GM21619 (cell line): ENCODE data around the gene CYP4F8.
"Not testable (repeated sequence)": the region's sequence is repeated elsewhere in the genome, so short reads cannot be mapped to it uniquely, and the experiment has no call there.

Experiments used
- ATAC-seq: cut with Tn5 transposase; IDR thresholded peaks from one replicate; pipeline ENCODE4 v1.9.1; 2021; ENCODE audit not compliant: unreplicated experiment

The CYP4F8 gene, protein sequence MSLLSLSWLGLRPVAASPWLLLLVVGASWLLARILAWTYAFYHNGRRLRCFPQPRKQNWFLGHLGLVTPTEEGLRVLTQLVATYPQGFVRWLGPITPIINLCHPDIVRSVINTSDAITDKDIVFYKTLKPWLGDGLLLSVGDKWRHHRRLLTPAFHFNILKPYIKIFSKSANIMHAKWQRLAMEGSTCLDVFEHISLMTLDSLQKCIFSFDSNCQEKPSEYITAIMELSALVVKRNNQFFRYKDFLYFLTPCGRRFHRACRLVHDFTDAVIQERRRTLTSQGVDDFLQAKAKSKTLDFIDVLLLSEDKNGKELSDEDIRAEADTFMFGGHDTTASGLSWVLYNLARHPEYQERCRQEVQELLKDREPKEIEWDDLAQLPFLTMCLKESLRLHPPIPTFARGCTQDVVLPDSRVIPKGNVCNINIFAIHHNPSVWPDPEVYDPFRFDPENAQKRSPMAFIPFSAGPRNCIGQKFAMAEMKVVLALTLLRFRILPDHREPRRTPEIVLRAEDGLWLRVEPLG

DNA sequence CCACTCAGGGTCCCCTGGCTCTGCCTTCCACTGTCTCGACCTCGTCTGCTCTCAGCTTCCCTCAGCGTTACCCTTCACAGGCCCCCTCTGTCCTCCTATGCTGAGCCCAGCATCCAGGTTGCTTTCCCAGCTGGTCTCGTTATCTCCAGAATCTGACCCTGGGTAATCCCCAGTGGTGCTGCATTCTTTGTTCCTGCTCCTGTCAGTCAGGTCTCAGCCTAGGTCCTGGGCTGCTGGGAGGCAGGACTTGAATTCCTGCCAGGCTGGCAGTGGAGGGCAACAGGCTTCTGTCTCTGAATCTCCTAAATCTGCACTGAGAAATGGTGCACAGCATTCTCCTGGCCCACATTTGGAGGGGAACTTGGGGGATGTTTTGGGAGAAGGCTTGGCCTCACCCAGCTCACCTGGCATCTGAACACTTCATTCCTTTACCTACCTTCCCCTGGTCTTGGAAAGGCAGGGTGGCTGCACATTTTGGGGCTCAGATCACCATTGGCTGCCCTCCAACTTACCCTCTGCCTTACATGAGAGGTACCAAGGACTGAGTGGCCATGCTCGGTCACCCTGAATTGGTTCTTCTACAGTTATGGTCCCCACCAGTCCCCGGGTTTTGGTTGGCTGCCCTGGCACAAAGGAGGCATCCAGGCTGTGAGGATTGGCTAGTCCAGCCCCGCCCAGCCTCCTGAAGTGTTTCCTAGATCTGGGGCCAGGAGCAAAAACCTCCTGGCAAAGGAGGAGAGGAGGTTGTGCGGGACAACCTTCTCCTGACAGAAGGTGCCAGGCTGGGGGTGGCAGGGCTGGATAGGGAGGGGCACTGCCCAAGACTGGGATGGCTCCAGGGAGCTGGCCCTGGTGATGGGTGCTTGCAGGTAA, at the start of gene CYP4F8:
Gene CYP4F8, plus strand, starts transcription at position 712 of the 873 bp plus-strand sequence. CDS start 399 bp downstream, outside the sequence.
- ATAC-seq = no peak

DNA sequence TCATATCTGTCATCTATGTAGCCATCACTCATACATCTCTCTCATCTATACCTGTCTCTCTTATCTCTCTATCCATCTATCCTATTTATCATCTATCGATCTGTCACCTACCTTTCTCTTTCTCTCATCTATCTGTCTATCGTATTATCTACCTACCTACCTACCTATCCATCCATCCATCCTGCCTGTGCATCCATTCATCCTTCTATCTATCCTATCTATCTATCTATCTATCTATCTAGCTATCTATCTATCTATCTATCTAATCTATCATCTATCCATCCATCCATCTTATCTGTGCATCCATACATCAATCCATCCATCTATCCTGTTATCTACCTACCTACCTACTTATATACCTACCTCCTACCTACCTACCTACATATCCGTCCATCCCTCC, 44.6 kb upstream of the CYP4F8 start:
- ATAC-seq = no peak

DNA sequence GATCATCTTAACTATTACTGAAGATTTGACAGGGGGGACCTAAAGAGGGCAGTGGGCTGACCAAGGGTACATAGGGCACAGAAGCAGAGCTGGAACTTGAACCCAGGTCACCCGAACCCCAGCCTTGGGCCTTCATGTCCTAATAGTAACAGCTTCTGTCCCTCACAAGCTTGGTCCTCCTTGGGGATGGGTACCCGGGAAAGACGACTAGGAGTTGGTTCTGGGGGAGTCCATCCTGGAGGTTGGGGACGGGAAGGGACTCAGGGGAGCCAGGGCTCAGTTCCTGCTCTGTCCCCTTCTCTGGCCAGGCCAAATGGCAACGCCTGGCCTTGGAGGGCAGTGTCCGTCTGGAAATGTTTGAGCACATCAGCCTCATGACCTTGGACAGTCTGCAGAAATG, 39.6 kb upstream of the CYP4F8 start:
- ATAC-seq = no peak

DNA sequence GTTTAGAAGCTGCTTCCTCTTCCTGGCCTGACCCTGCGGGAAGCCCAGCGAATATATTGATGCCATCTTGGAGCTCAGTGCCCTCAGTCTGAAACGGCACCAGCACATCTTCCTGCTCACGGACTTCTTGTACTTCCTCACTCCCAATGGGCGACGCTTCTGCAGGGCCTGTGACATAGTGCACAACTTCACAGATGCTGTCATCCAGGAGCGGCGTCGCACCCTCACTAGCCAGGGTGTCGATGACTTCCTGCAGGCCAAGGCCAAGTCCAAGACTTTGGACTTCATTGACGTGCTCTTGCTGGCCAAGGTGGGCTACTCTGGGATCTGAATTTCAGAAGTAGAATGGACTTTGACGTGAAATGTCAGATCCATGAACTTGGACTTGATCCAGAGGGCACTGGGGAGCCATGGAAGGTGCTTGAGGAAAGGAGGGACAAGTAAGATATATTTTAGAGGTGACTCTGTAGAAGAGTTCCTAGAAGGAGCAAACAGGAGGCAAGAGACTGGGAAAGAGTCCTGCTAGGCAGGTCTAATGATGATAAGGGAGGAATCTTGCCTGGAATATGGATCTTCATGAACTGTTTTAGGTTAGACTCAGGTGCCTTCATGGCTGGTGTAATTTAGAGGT, 38.4 kb upstream of the CYP4F8 start:
- ATAC-seq = no peak

DNA sequence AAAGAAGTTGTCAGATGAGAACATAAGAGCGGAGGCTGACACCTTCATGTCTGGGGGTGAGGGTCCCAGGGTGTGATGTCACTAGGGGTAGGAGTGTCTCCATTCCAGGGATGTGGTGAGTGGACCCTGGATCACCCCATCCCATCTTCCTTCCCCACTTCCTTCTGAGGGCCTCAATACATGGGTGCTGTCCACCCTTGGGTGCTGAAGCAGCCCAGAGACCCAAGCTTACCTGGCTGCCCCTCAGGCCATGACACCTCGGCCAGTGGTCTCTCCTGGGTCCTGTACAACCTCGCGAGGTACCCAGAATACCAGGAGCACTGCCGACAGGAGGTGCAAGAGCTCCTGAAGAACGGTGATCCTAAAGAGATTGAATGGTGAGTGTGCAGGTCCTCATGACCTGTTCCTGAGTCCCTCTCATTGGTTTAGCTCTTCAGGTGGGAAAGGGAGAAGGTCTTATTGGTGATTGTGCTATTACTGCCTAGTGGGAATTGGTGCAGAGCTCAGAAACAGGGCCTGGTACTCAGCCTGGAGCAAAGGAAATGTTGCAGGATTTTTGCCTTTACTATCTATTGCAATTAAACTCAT, 37.7 kb upstream of the CYP4F8 start:
- ATAC-seq = no peak

- ATAC-seq = no peak
Measured at GRCh38 chr19:15583346-15583745, 31.7 kb upstream of the CYP4F8 start.

- ATAC-seq = no peak
Measured at GRCh38 chr19:15584095-15584494, 30.9 kb upstream of the CYP4F8 start.

GRCh38 chr19:15584541-15585115, 30.4 kb upstream of the CYP4F8 start:
- ATAC-seq = no peak

DNA sequence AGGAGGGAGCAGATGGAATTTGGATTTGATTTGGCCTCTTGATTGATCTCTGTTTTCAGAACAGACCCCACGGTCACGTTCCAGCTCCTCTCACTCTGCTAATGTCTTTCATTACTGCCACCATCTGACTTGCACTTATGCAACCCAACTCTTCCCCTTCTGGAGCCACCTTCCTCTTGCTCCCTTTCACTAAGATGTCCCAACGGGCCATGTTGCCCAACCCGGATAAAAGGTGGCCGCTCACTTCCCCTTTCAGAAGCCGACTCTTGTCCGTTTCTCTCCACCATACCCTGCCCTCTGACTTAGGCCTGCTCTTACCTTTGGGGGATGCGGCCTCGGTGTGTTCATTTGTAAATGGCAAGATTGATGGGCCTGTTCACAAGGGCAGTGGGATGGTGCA, 27.4 kb upstream of the CYP4F8 start:
- no peak for ATAC-seq

GRCh38 chr19:15588265-15588664, 26.8 kb upstream of the CYP4F8 start:
- no peak for ATAC-seq

- ATAC-seq = no peak
Measured at GRCh38 chr19:15589760-15590451, 25.1 kb upstream of the CYP4F8 start.

DNA sequence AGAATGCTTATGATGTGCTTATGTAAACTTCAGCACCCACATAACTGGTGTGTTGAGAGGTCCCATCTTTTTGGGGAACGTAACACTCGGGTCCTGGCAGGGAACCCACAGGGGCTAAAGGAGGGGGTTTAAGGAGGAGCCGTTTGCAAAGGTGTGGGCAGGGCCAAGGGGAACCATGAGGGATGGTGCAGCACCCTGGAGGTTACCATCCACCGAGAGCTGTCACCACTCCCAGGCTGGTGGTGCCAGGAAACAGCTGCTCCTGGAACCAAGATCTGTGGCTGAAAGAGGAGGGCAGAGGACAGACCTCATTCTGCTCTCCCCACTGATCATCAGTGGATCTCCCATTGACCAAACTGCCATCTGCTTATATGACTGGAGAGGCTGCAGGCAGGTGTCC, 23.2 kb upstream of the CYP4F8 start:
- ATAC-seq = no peak

DNA sequence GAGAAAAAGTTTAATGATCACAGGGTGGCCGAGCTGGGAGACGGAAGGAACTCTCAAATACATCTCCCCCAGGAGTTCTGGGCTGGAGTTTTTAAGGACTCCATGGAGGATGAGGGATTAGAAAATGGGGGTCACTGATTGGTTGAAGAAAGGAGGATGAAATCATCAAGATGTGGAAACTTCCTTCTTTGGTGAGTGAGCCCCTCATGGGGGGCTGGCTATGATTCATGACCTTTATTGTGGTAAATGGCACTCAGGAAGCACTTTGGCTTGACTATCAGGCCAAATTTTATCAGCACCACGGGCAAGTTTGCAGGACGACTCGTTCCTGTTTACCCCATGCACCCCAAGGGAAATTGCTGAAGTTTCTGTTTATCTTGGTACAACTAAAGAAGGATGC, 22.5 kb upstream of the CYP4F8 start:
- not testable (repeated sequence) for ATAC-seq

- not testable (repeated sequence) for ATAC-seq
Measured at GRCh38 chr19:15593766-15594165, 21.3 kb upstream of the CYP4F8 start.

- no peak for ATAC-seq
Measured at GRCh38 chr19:15595069-15595468, 19.9 kb upstream of the CYP4F8 start.

DNA sequence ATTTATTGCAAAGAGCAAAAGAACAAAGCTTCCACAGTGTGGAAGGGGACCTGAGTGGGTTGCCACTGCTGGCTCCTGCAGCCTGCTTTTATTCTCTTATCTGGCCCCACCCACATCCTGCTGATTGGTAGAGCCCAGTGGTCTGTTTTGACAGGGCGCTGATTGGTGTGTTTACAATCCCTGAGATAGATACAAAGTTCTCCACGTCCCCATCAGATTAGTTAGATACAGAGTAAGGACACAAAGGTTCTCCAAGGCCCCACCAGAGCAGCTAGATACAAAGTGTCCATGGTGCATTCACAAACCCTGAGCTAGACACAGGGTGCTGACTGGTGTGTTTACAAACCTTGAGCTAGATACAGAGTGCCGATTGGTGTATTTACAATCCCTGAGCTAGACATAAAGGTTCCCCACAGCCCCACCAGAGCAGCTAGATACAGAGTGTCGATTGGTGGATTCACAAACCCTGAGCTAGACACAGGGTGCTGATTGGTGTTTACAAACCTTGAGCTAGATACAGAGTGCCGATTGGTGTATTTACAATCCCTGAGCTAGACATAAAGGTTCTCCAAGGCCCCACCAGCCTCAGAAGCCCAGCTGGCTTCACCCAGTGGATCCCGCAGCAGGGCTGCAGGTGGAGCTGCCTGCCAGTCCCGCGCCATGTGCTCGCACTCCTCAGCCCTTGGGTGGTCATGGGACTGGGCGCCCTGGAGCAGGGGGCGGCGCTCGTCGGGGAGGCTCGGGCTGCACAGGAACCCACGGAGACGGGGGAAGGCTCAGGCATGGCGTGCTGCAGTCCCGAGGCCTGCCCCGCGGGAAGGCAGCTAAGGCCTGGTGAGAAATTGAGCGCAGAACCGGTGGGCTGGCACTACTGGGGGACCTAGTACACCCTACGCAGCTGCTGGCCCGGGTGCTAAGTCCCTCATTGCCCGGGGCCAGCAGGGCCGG, 6.8 kb upstream of the CYP4F8 start:
- ATAC-seq = not testable (repeated sequence)

- no peak for ATAC-seq
Measured at GRCh38 chr19:15609261-15609660, 5.8 kb upstream of the CYP4F8 start.

DNA sequence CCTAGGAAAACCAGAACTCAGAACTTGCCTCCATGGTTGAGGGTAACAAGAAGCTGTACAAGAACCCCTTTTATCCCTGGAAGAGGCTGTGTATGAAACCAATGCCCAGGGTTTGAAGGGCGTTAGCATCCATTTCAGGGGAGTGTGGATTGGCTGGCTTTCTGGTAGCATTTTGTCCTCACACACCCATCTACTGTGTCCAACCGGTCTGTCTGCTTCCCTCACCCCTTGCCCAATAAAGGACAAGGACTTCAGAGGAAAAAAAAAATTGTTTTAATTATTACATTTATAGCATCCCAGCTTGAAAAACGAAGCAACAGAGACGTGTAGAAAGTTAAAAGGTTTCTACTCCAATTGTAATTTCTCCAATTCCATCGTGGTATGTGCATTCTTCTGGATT, 2.7 kb upstream of the CYP4F8 start:
- no peak for ATAC-seq

DNA sequence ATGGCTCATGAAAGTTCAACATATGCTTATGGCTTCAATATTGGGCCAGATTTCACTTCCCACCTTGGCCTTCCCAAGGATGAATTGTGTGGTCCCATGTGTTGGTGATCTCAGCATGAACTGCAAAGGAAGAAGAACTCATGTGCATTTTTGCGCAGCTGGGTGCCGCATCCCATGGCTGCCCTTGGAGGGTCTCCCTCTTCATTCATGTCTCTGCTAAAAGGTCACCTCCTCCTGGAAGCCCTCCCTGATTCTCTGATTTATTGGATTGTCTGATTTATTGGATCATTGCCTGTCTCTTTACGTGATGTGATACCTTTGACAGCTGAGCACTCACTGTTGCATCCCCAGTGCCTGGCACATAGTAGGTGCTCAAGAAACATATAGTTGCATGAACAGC, 1.7 kb upstream of the CYP4F8 start:
- ATAC-seq = no peak
